Tibial nerve (tissue), 4 donors: ENCODE data around the gene SLC47A1. TPM values are rescaled to one million over a fixed set of nuclear protein-coding genes. Genes with fewer than 3 reads are reported as not detected.
"Not testable (repeated sequence)": the region's sequence is repeated elsewhere in the genome, so short reads cannot be mapped to it uniquely, and the experiment has no call there.

Experiments
- DNase-seq, 2 donors: peaks; one replicate each; pipeline ENCODE4 v3.0.0-alpha.2; 2019; ENCODE audit warnings: low spot score in 2 of 2
- H3K27ac ChIP-seq, 4 donors: fragments of 200-600 bp; sonication (generic) in 3 of 4; one replicate each; pipeline ENCODE4 v1.5.1; 2017 to 2019; ENCODE audit warnings: mild to moderate bottlenecking in 1 of 4
- H3K27me3 ChIP-seq, 2 donors: fragments of 200-600 bp; sonication (generic) in 1 of 2; one replicate each; pipeline versions ENCODE4 v1.5.1 to v1.6.0; 2017 to 2019
- H3K36me3 ChIP-seq, 3 donors: fragments of 200-600 bp; sonication (generic); one replicate each; pipeline ENCODE4 v1.5.1; 2018 to 2019
- H3K4me1 ChIP-seq, 4 donors: fragments of 200-600 bp; sonication (generic) in 3 of 4; one replicate each; pipeline ENCODE4 v1.5.1; 2017 to 2019
- H3K4me3 ChIP-seq, 4 donors: fragments of 200-600 bp; sonication (generic) in 3 of 4; one replicate each; pipeline ENCODE4 v1.5.1; 2017 to 2019; ENCODE audit warnings: mild to moderate bottlenecking in 1 of 4, moderate library complexity in 1 of 4
- H3K9me3 ChIP-seq, 4 donors: fragments of 200-600 bp; sonication (generic) in 3 of 4; one replicate each; pipeline ENCODE4 v1.5.1; 2017 to 2019
- CTCF ChIP-seq, 5 experiments: fragments of 200-600 bp in 3 of 5; fragments of 450-650 bp in 2 of 5; sonication (generic) in 3 of 5; IDR thresholded peaks; one replicate each; pipeline ENCODE4 v1.5.1; 2016 to 2019; ENCODE audit warnings: antibody characterized with exemption in 5 of 5, mild to moderate bottlenecking in 3 of 5, moderate library complexity in 2 of 5
- EP300 ChIP-seq, 2 donors: sonication (generic); formaldehyde crosslinking; IDR thresholded peaks; one replicate each; pipeline ENCODE4 v1.6.1; 2017; ENCODE audit warnings: antibody characterized with exemption in 2 of 2, mild to moderate bottlenecking in 1 of 2
- POLR2A ChIP-seq, 2 donors: fragments of 450-650 bp; IDR thresholded peaks; one replicate each; pipeline ENCODE4 v1.6.1; 2017; ENCODE audit warnings: antibody characterized with exemption in 2 of 2, mild to moderate bottlenecking in 2 of 2, moderate library complexity in 2 of 2
- WGBS, 2 donors: methylation state at CpG; one replicate each; pipeline ENCODE4 v1.1.5; 2018; 5-methylcytosine and 5-hydroxymethylcytosine counted together
- total RNA-seq, 4 donors: library from RNA; depleted of rRNA; stranded (reverse); fragments of >200 nt; gene quantifications; one replicate each; pipeline ENCODE4 v1.1.0, GENCODE V29; 2016

The SLC47A1 gene
- total RNA-seq, 4 donors from 2014 or later = 11.1 to 31.4 (median 19.5) TPM

- Histone ChIP-seq H3K36me3 (no peaks in the 10 kb centered on the region), H3K27me3 (peaks cover 0 to 4% of the 10 kb centered on the region in 2 donors), H3K4me1 (peaks cover 0 to 7% (median 3%) of the 10 kb centered on the region in 4 donors), H3K27ac (peak overlapping the region; percentile 37 to 87 (median 58)), H3K4me3 (peak overlapping the region in 3 of 4 donors; percentile 39 to 58 (median 51)), H3K9me3 (no peaks in the 10 kb centered on the region)
- no peak for DNase-seq
- 34 to 50% methylated on average over 16 to 19 of the region's 19 CpGs for WGBS, 2 donors
- TF ChIP-seq CTCF (IDR thresholded peaks at IDR 0.05) (no peak), POLR2A (IDR thresholded peaks at IDR 0.05) (no peak), EP300 (IDR thresholded peaks at IDR 0.05) (no peak)
Observed at GRCh38 chr17:19579192-19579761, 45.6 kb downstream of the SLC47A1 start.

DNA sequence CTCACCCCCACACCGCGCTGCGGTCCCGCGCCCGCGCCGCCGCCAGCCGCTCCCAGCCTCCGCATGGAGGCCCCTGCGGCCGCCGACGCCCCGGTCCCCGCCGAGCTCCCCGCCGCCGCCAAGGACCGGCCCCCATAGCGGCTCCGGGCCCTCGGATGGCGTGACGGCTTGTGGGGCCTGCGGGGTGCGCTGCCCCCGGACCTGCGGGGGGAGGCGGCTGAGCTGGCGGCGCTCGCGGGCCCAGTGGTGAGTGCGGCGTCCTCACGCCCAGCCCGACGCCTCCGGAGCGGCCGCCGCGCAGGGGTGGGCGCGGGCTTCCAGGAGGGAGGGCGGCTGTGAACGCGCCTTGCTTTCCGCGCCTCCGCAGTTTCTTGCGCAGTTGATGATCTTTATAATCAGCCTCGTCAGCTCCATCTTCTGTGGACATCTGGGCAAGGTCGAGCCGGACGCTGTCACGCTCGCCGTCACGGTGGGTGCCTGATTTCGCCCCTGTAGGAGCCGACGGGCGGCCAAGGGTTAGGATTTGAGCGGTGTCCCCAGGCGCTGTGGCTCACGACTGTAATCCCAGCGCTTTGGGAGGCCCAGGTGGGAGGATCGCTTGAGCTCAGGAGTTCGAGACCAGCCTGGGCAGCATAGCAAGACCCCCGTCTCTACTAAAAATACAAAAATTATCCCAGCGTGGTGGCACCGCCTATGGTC, 46.4 kb downstream of the SLC47A1 start:
- DNase-seq = no peak
- Histone ChIP-seq H3K4me1 (peaks cover 0 to 7% (median 3%) of the 10 kb centered on the region in 4 donors), H3K27me3 (peaks cover 0 to 4% of the 10 kb centered on the region in 2 donors), H3K9me3 (no peaks in the 10 kb centered on the region), H3K4me3 (peak overlapping the region; percentile 1 to 58 (median 45)), H3K36me3 (no peaks in the 10 kb centered on the region), H3K27ac (peak overlapping the region; percentile 37 to 87 (median 58))
- TF ChIP-seq POLR2A (IDR thresholded peaks at IDR 0.05) (no peak), CTCF (IDR thresholded peaks at IDR 0.05) (peak in 1 of 5 experiments; percentile 12)
- WGBS, 2 donors = 8 to 11% methylated on average over 38 to 70 of the region's 76 CpGs

GRCh38 chr17:19580566-19580920, 46.9 kb downstream of the SLC47A1 start:
- 94% methylated on average over 17 of the region's 17 CpGs for WGBS, 2 donors
- not testable (repeated sequence) for H3K36me3 ChIP-seq, H3K4me1 ChIP-seq, H3K27me3 ChIP-seq, H3K9me3 ChIP-seq, DNase-seq
- Histone ChIP-seq H3K4me3 (peak overlapping the region in 2 of 4 donors; percentile 1 to 58), H3K27ac (peak overlapping the region in 2 of 4 donors; percentile 43 to 87)

GRCh38 chr17:19582152-19582551, 48.5 kb downstream of the SLC47A1 start:
- DNase-seq, H3K4me3 ChIP-seq: not testable (repeated sequence)
- WGBS, 2 donors = 93 to 96% methylated on average over 9 of the region's 13 CpGs

GRCh38 chr17:19583871-19584270, 50.2 kb downstream of the SLC47A1 start:
- WGBS, 2 donors = 80 to 85% methylated on average over 8 of the region's 8 CpGs
- H3K27ac ChIP-seq = no peak overlapping the region
- no peak overlapping the region for H3K4me3 ChIP-seq
- peaks cover 0 to 7% (median 3%) of the 10 kb centered on the region in 4 donors for H3K4me1 ChIP-seq
- no peak for DNase-seq
- H3K9me3 ChIP-seq = no peaks in the 10 kb centered on the region
- H3K27me3 ChIP-seq = peaks cover 0 to 4% of the 10 kb centered on the region in 2 donors
- H3K36me3 ChIP-seq = no peaks in the 10 kb centered on the region
- TF ChIP-seq POLR2A (IDR thresholded peaks at IDR 0.05) (no peak), EP300 (IDR thresholded peaks at IDR 0.05) (no peak), CTCF (IDR thresholded peaks at IDR 0.05) (no peak)

More at GRCh38 chr17:19582152-19582551, 48.5 kb downstream of the SLC47A1 start:
- not testable (repeated sequence) for H3K27me3 ChIP-seq, H3K9me3 ChIP-seq, H3K4me1 ChIP-seq, H3K36me3 ChIP-seq, H3K27ac ChIP-seq

- no peak overlapping the region for H3K27ac ChIP-seq
- H3K9me3 ChIP-seq = no peaks in the 10 kb centered on the region
- TF ChIP-seq CTCF (IDR thresholded peaks at IDR 0.05) (no peak), POLR2A (IDR thresholded peaks at IDR 0.05) (no peak), EP300 (IDR thresholded peaks at IDR 0.05) (no peak)
- peaks cover 0 to 11% (median 0%) of the 10 kb centered on the region in 3 donors for H3K36me3 ChIP-seq
- H3K4me3 ChIP-seq = no peak overlapping the region
- DNase-seq = no peak
- H3K27me3 ChIP-seq = no peaks in the 10 kb centered on the region
- WGBS, 2 donors = 80 to 87% methylated on average over 9 of the region's 9 CpGs
- H3K4me1 ChIP-seq = no peaks in the 10 kb centered on the region
Observed at GRCh38 chr17:19590451-19590850, 56.8 kb downstream of the SLC47A1 start.
